ENCODE results near the gene SERPINC1.

- no peak for TF ChIP-seq CTCF (IDR thresholded peaks at IDR 0.05; ENCODE audit: poor library complexity)
- TF ChIP-seq EZH2 (IDR thresholded peaks at IDR 0.05; ENCODE audit: borderline replicate concordance) = no peak
- no peak for TF ChIP-seq EZH2phosphoT487 (IDR thresholded peaks at IDR 0.05; ENCODE audit: low read depth, severe bottlenecking, unreplicated experiment)
Measured at GRCh38 chr1:173917149-173917548, at the start of gene SERPINC1.
